ENCODE data around the gene CCDC180.

DNA sequence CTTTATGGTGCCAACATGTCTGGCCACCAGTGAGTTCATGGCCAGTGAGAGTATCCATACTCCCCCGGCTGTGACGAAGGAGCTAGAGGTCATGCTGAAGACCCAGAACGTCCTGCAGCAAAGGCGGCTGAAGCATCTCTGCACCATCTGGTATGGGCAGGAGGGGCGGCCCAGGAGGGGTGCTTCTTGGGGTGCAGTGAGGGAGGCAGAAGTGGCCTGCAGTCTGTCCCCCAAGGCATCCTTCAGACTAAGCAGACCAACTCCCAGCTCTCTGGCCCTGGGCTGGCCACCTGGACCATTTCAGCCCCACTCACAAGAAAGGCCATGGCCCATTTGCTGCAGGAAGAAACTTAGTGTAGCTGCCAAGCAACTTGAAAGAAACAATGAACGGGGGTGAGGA is 11.0 kb downstream of the CCDC180 start:
- TF ChIP-seq SIN3A (IDR thresholded peaks at IDR 0.05; ENCODE audit: borderline replicate concordance, insufficient read depth, low read length) (no peak), POLR2AphosphoS5 (IDR thresholded peaks at IDR 0.05; ENCODE audit: low read depth, low read length) (no peak)

All from PFSK-1 (cell line).